Type B pancreatic cell (in vitro differentiated cells): ENCODE results near the gene ARHGAP15. TPM values are rescaled to one million over a fixed set of nuclear protein-coding genes. Genes with fewer than 3 reads are reported as not detected.

ENCODE experiments used
- DNase-seq: peaks from one replicate; pipeline ENCODE4 v3.0.0; 2021; ENCODE audit warnings: mixed read lengths; ENCODE audit not compliant: unreplicated experiment; ENCODE audit errors: extremely low spot score
- H3K27ac Mint-ChIP-seq: 2 replicates; pipeline ENCODE4 v1.8.0; 2021; ENCODE audit warnings: mild to moderate bottlenecking, mixed read lengths
- H3K27me3 Mint-ChIP-seq: 2 replicates; pipeline ENCODE4 v1.8.0; 2021; ENCODE audit warnings: mixed read lengths
- H3K36me3 Mint-ChIP-seq: 2 replicates; pipeline ENCODE4 v1.8.0; 2021; ENCODE audit warnings: mixed read lengths
- H3K4me1 Mint-ChIP-seq: one replicate; pipeline ENCODE4 v1.8.0; 2021; ENCODE audit warnings: mixed read lengths; ENCODE audit not compliant: unreplicated experiment
- H3K4me3 Mint-ChIP-seq: 2 replicates; pipeline ENCODE4 v1.8.0; 2021; ENCODE audit warnings: mild to moderate bottlenecking, mixed read lengths
- H3K9me3 Mint-ChIP-seq: 2 replicates; pipeline ENCODE4 v1.8.0; 2021; ENCODE audit warnings: mixed read lengths
- CTCF ChIP-seq: fragments of 200-600 bp; sonication (generic); conservative IDR thresholded peaks from 2 replicates; pipeline ENCODE4 v1.5.0; 2021; ENCODE audit warnings: antibody characterized with exemption, mild to moderate bottlenecking
- total RNA-seq: library from RNA; stranded (reverse); gene quantifications from 2 replicates; pipeline ENCODE4 v1.2.1, GENCODE V29; 2021; ENCODE audit warnings: low replicate concordance

The ARHGAP15 gene
- total RNA-seq, 1 donor from 2014 or later: not detected

- Mint-ChIP-seq H3K9me3 (no peaks in the 10 kb centered on the region), H3K27ac (no peak overlapping the region), H3K27me3 (peaks cover 57% of the 10 kb centered on the region), H3K4me1 (peaks cover 33% of the 10 kb centered on the region), H3K36me3 (no peaks in the 10 kb centered on the region), H3K4me3 (no peak overlapping the region)
- no peak for DNase-seq
- TF ChIP-seq CTCF: no peak
Observed at GRCh38 chr2:143688248-143688647, 559.0 kb downstream of the ARHGAP15 start.

GRCh38 chr2:143688815-143689214 is 559.6 kb downstream of the ARHGAP15 start:
- no peak overlapping the region for H3K27ac Mint-ChIP-seq
- no peaks in the 10 kb centered on the region for H3K9me3 Mint-ChIP-seq
- H3K4me3 Mint-ChIP-seq: no peak overlapping the region
- H3K27me3 Mint-ChIP-seq: peaks cover 60% of the 10 kb centered on the region
- no peak for TF ChIP-seq CTCF
- H3K36me3 Mint-ChIP-seq: no peaks in the 10 kb centered on the region
- no peak for DNase-seq
- peaks cover 38% of the 10 kb centered on the region for H3K4me1 Mint-ChIP-seq

- H3K36me3 Mint-ChIP-seq: no peaks in the 10 kb centered on the region
- DNase-seq: no peak
- H3K27me3 Mint-ChIP-seq: peaks cover 57% of the 10 kb centered on the region
- peaks cover 38% of the 10 kb centered on the region for H3K4me1 Mint-ChIP-seq
- TF ChIP-seq CTCF: no peak
- H3K9me3 Mint-ChIP-seq: no peaks in the 10 kb centered on the region
- H3K4me3 Mint-ChIP-seq: no peak overlapping the region
- H3K27ac Mint-ChIP-seq: no peak overlapping the region
Observed at GRCh38 chr2:143689541-143689940, 560.3 kb downstream of the ARHGAP15 start.

- TF ChIP-seq CTCF: no peak
- peaks cover 53% of the 10 kb centered on the region for H3K27me3 Mint-ChIP-seq
- H3K9me3 Mint-ChIP-seq: no peaks in the 10 kb centered on the region
- peaks cover 33% of the 10 kb centered on the region for H3K4me1 Mint-ChIP-seq
- H3K27ac Mint-ChIP-seq: no peak overlapping the region
- H3K36me3 Mint-ChIP-seq: no peaks in the 10 kb centered on the region
- DNase-seq: no peak
- H3K4me3 Mint-ChIP-seq: no peak overlapping the region
Observed at GRCh38 chr2:143690235-143690634, 561.0 kb downstream of the ARHGAP15 start.

- no peak for TF ChIP-seq CTCF
- Mint-ChIP-seq H3K4me1 (peaks cover 28% of the 10 kb centered on the region), H3K36me3 (no peaks in the 10 kb centered on the region), H3K4me3 (no peak overlapping the region), H3K9me3 (no peaks in the 10 kb centered on the region), H3K27ac (no peak overlapping the region), H3K27me3 (peaks cover 50% of the 10 kb centered on the region)
- DNase-seq: no peak
Observed at GRCh38 chr2:143691121-143691520, 561.9 kb downstream of the ARHGAP15 start.

- H3K4me3 Mint-ChIP-seq: no peak overlapping the region
- DNase-seq: no peak
- H3K27me3 Mint-ChIP-seq: peaks cover 44% of the 10 kb centered on the region
- H3K36me3 Mint-ChIP-seq: no peaks in the 10 kb centered on the region
- peaks cover 28% of the 10 kb centered on the region for H3K4me1 Mint-ChIP-seq
- H3K9me3 Mint-ChIP-seq: no peaks in the 10 kb centered on the region
- no peak overlapping the region for H3K27ac Mint-ChIP-seq
- TF ChIP-seq CTCF: no peak
Observed at GRCh38 chr2:143692162-143692561, 562.9 kb downstream of the ARHGAP15 start.
